ENCODE data around the gene ANXA3.

- no peak for TF ChIP-seq CTCF (conservative IDR thresholded peaks at IDR 0.05; ENCODE audit: low read depth, low read length)
- no peak for TF ChIP-seq EZH2phosphoT487 (IDR thresholded peaks at IDR 0.05; ENCODE audit: borderline replicate concordance, low read length)
- no peak for TF ChIP-seq EZH2 (IDR thresholded peaks at IDR 0.05; ENCODE audit: low read length, unreplicated experiment)
Measured at GRCh38 chr4:78627966-78628678, 76.6 kb downstream of the ANXA3 start.
